ENCODE measurements around the gene BTBD9. TPM values are rescaled to one million over a fixed set of nuclear protein-coding genes. Genes with fewer than 3 reads are reported as not detected.
A peak's percentile ranks its signal among the peaks of the same experiment; 100 is the strongest.

BTBD9 gene
- total and polyA plus RNA-seq, 2 experiments from 2014 or later, result 8.4 to 10.1 TPM

DNA sequence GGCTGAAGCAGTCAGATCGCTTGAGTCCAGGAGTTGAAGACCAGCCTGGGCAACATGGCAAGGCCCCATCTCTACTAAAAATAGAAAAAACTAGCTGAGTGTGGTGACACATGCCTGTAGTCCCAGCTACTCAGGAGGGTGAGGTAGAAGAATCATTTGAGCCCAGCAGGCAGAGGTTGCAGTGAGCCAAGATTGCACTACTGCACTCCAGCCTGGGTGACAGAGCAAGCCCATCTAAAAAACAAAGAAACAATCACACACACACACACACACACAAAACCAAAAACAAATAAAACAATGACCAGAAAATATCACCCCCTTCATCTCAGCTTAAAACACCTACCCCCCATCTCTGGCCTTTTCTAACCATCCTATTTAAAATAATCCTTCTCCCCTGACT, 68.0 kb downstream of the BTBD9 start:
- H3K27me3 ChIP-seq, result no peaks in the 10 kb centered on the region
- no peak overlapping the region for H3K4me3 ChIP-seq
- no peaks in the 10 kb centered on the region for H3K9me3 ChIP-seq (ENCODE audit: low read depth)
- H3K36me3 ChIP-seq, result no peaks in the 10 kb centered on the region
- H3K27ac ChIP-seq, result no peak overlapping the region
- H3K4me1 ChIP-seq (ENCODE audit: low read depth), result no peaks in the 10 kb centered on the region
- no peak for DNase-seq (ENCODE audit: low read depth in 1 of 2, low spot score in 1 of 2)
- TF ChIP-seq, protein P1, sequence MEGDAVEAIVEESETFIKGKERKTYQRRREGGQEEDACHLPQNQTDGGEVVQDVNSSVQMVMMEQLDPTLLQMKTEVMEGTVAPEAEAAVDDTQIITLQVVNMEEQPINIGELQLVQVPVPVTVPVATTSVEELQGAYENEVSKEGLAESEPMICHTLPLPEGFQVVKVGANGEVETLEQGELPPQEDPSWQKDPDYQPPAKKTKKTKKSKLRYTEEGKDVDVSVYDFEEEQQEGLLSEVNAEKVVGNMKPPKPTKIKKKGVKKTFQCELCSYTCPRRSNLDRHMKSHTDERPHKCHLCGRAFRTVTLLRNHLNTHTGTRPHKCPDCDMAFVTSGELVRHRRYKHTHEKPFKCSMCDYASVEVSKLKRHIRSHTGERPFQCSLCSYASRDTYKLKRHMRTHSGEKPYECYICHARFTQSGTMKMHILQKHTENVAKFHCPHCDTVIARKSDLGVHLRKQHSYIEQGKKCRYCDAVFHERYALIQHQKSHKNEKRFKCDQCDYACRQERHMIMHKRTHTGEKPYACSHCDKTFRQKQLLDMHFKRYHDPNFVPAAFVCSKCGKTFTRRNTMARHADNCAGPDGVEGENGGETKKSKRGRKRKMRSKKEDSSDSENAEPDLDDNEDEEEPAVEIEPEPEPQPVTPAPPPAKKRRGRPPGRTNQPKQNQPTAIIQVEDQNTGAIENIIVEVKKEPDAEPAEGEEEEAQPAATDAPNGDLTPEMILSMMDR (IDR thresholded peaks at IDR 0.05; ENCODE audit: low read depth, low read length), result no peak

DNA sequence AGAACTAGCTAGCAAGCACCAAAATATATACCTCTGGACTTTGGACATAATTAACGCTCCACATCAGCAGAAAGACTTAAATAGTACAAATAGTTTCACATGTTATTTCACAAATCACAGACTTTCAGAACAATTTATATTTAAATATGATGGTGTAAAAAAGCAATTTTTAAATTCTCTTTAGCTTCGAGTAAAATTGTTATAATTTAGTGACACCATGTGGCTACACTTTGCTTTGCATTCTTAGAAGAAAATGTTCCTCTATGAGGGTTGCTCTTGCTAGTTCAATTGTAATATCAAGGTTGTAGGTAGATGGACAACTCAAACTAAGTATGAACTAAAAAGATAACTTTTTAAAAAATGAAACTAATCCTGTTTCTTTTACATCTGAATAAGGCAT, 69.0 kb downstream of the BTBD9 start:
- Histone ChIP-seq H3K4me3 (no peak overlapping the region), H3K4me1 (ENCODE audit: low read depth) (no peaks in the 10 kb centered on the region), H3K27ac (no peak overlapping the region), H3K27me3 (no peaks in the 10 kb centered on the region), H3K36me3 (no peaks in the 10 kb centered on the region), H3K9me3 (ENCODE audit: low read depth) (no peaks in the 10 kb centered on the region)
- peak; percentile 3 to 33 for DNase-seq (ENCODE audit: low read depth in 1 of 2, low spot score in 1 of 2)
- TF ChIP-seq, protein P1 (IDR thresholded peaks at IDR 0.05; ENCODE audit: low read depth, low read length), result peak; percentile 42

DNA sequence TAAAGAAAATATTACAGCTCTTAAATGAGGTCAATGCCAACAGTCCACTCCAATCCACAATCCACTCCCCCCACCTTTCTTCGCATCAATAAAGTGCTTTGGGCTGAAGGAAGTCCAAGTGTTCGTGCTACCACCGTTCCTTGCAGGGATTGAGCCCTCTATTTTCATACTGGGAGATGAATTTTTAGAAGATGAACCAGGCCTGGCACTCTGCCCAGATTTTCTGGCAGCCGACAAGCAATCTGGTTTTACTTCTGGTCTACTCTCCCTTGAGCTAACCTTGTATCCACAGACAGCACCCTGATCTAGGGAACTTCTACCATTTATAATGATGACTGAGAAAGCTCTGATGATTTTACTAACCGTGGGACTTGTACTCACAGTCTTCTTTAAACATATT, 72.3 kb downstream of the BTBD9 start:
- Histone ChIP-seq H3K27me3 (no peaks in the 10 kb centered on the region), H3K36me3 (no peaks in the 10 kb centered on the region), H3K4me3 (no peak overlapping the region), H3K27ac (no peak overlapping the region), H3K9me3 (ENCODE audit: low read depth) (no peaks in the 10 kb centered on the region), H3K4me1 (ENCODE audit: low read depth) (no peaks in the 10 kb centered on the region)
- DNase-seq (ENCODE audit: low read depth in 1 of 2, low spot score in 1 of 2), result peak; percentile 14 to 89
- TF ChIP-seq, protein P1 (IDR thresholded peaks at IDR 0.05; ENCODE audit: low read depth, low read length), result no peak

DNA sequence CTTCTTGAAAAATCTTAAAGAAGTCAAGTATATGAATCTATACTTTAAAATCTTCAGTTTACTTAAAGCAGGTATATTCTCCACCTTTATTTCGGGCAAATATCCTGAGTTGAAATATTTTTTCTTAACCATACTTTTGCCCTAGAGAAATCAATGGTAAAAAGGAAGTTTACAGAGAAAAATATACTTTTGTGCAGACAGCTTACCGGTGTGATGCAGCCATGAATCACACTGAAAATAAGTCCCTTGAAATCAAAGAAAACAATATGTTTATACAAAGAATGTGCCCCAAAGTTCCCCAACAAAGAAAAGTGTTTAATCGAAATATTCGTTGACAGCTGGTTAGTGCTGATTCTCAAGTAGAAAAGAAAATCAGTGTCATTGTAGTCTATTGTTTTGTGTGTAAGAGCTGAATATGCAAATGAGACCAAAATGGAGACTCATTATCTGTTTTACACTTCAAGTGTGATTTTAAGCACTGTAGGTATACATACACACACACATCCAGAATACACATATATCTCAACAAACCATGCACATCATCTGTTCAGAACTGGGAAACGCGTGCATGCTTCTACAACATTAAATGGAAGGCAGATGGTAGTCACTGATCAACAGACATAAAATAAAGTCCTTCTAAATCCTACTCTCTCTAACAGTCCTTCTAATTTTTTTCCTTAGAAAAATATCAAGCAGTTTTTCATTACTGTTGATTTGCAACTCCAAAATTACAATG, 73.3 kb downstream of the BTBD9 start:
- TF ChIP-seq, protein P1 (IDR thresholded peaks at IDR 0.05; ENCODE audit: low read depth, low read length), result no peak
- Histone ChIP-seq H3K27me3 (no peaks in the 10 kb centered on the region), H3K4me3 (no peak overlapping the region), H3K36me3 (no peaks in the 10 kb centered on the region), H3K9me3 (ENCODE audit: low read depth) (no peaks in the 10 kb centered on the region), H3K27ac (no peak overlapping the region), H3K4me1 (ENCODE audit: low read depth) (no peaks in the 10 kb centered on the region)
- DNase-seq (ENCODE audit: low read depth in 1 of 2, low spot score in 1 of 2), result no peak

DNA sequence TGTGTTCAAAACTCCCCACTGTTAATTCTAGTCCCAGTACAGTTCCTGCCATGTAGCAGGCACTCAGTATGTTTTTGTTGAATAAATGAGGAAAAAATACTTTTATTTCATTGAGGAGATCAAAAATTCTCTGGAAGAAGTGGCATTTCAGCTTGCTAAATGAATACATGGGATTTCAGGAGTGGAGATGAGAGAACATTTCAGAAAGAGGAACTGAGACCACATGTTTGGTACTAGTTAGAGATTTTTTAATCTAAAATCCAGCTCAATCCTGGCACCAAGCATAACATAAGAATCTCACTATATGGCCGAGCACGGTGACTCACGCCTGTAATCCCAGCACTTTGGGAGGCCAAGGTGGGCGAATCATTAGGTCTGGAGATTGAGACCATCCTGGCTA, 75.4 kb downstream of the BTBD9 start:
- DNase-seq (ENCODE audit: low read depth in 1 of 2, low spot score in 1 of 2), result no peak
- Histone ChIP-seq H3K4me3 (no peak overlapping the region), H3K27ac (no peak overlapping the region), H3K4me1 (ENCODE audit: low read depth) (no peaks in the 10 kb centered on the region), H3K9me3 (ENCODE audit: low read depth) (no peaks in the 10 kb centered on the region), H3K27me3 (no peaks in the 10 kb centered on the region), H3K36me3 (no peaks in the 10 kb centered on the region)
- TF ChIP-seq, protein P1 (IDR thresholded peaks at IDR 0.05; ENCODE audit: low read depth, low read length), result no peak
